OCI-LY3 (cell line): ENCODE results near the gene ABCA4.

Experiments
- H2AFZ ChIP-seq: fragments of 200-600, 300-600 bp; shearing (Covaris generic); 2 replicates; pipeline ENCODE4 v1.6.0; 2014; ENCODE audit warnings: antibody characterized with exemption, low read depth, low read length
- H3K27ac ChIP-seq: fragments of 200-600, 300-600 bp; sonication (generic); 2 replicates; pipeline ENCODE4 v1.5.1; 2014; ENCODE audit warnings: mild to moderate bottlenecking, low read length, moderate library complexity, mixed read lengths
- H3K27me3 ChIP-seq: fragments of 200-600, 300-600 bp; sonication (generic); 2 replicates; pipeline ENCODE4 v1.6.1; 2014; ENCODE audit warnings: low read depth, low read length, mixed read lengths
- H3K36me3 ChIP-seq: fragments of 200-600, 300-600 bp; sonication (generic); replicated peaks from 2 replicates; pipeline ENCODE3; 2014; ENCODE audit warnings: low read depth, low read length, mixed read lengths
- H3K4me1 ChIP-seq: fragments of 300-600, 200-600 bp; sonication (generic); 2 replicates; pipeline ENCODE4 v1.6.1; 2014; ENCODE audit warnings: low read length, mixed read lengths
- H3K4me2 ChIP-seq: fragments of 200-600, 300-600 bp; sonication (generic); 2 replicates; pipeline ENCODE4 v1.6.1; 2014; ENCODE audit warnings: low read length, mixed read lengths
- H3K4me3 ChIP-seq: fragments of 300-600, 200-600 bp; sonication (generic); 2 replicates; pipeline ENCODE4 v1.5.1; 2014; ENCODE audit warnings: antibody characterized with exemption, mild to moderate bottlenecking, low read length, moderate library complexity
- H3K79me2 ChIP-seq: fragments of 300-600, 200-600 bp; shearing (Covaris generic); 2 replicates; pipeline ENCODE4 v1.6.1; 2014; ENCODE audit warnings: mild to moderate bottlenecking, low read length, mixed read lengths
- H3K9ac ChIP-seq: fragments of 300-600, 200-600 bp; shearing (Covaris generic); 2 replicates; pipeline ENCODE4 v1.6.0; 2014; ENCODE audit warnings: mild to moderate bottlenecking, low read length, moderate library complexity
- H3K9me3 ChIP-seq: fragments of 200-600, 300-600 bp; shearing (Covaris generic); 2 replicates; pipeline ENCODE4 v1.6.1; 2014; ENCODE audit warnings: low read length, mixed read lengths; ENCODE audit not compliant: insufficient read depth
- H4K20me1 ChIP-seq: fragments of 200-600, 300-600 bp; sonication (generic); 2 replicates; pipeline ENCODE4 v1.6.1; 2016; ENCODE audit warnings: low read length, mixed read lengths; ENCODE audit not compliant: insufficient read depth
- CTCF ChIP-seq: fragments of 200-600, 300-600 bp; sonication (generic); IDR thresholded peaks from 2 replicates; pipeline ENCODE4 v1.5.1; 2014; ENCODE audit warnings: antibody characterized with exemption, low read length, low read depth
- EZH2phosphoT487 ChIP-seq: fragments of 200-600 bp; shearing (Covaris generic); IDR thresholded peaks from 2 replicates; pipeline ENCODE4 v1.6.1; 2018; ENCODE audit warnings: antibody characterized with exemption, mixed run types, low read depth

Gene ABCA4

GRCh38 chr1:94084547-94084946 lies 36.4 kb downstream of the ABCA4 start:
- H3K4me3 ChIP-seq = no peak overlapping the region
- no peak for TF ChIP-seq EZH2phosphoT487
- TF ChIP-seq CTCF = no peak
- no peaks in the 10 kb centered on the region for H3K9me3 ChIP-seq
- no peaks in the 10 kb centered on the region for H3K36me3 ChIP-seq
- no peak overlapping the region for H2AFZ ChIP-seq
- no peaks in the 10 kb centered on the region for H3K4me1 ChIP-seq
- no peaks in the 10 kb centered on the region for H4K20me1 ChIP-seq
- H3K9ac ChIP-seq = no peak overlapping the region
- peaks cover 36% of the 10 kb centered on the region for H3K27me3 ChIP-seq
- H3K27ac ChIP-seq = no peak overlapping the region
- H3K4me2 ChIP-seq = no peak overlapping the region
- H3K79me2 ChIP-seq = no peaks in the 10 kb centered on the region

- Histone ChIP-seq H3K27me3 (peaks cover 36% of the 10 kb centered on the region), H3K4me3 (no peak overlapping the region), H4K20me1 (no peaks in the 10 kb centered on the region), H3K4me1 (no peaks in the 10 kb centered on the region), H3K4me2 (no peak overlapping the region), H3K79me2 (no peaks in the 10 kb centered on the region), H3K9me3 (no peaks in the 10 kb centered on the region), H3K36me3 (no peaks in the 10 kb centered on the region), H2AFZ (no peak overlapping the region), H3K27ac (no peak overlapping the region), H3K9ac (no peak overlapping the region)
- no peak for TF ChIP-seq EZH2phosphoT487
- no peak for TF ChIP-seq CTCF
These were observed 36.9 kb downstream of the ABCA4 start for GRCh38 chr1:94084085-94084484.

GRCh38 chr1:94083681-94084080 lies 37.3 kb downstream of the ABCA4 start:
- TF ChIP-seq CTCF (no peak), EZH2phosphoT487 (no peak)
- Histone ChIP-seq H3K36me3 (no peaks in the 10 kb centered on the region), H3K4me3 (no peak overlapping the region), H3K9me3 (no peaks in the 10 kb centered on the region), H3K27me3 (peaks cover 36% of the 10 kb centered on the region), H3K9ac (no peak overlapping the region), H4K20me1 (no peaks in the 10 kb centered on the region), H3K27ac (no peak overlapping the region), H2AFZ (no peak overlapping the region), H3K4me1 (no peaks in the 10 kb centered on the region), H3K4me2 (no peak overlapping the region), H3K79me2 (no peaks in the 10 kb centered on the region)

- Histone ChIP-seq H3K9me3 (no peaks in the 10 kb centered on the region), H2AFZ (no peak overlapping the region), H3K27ac (no peak overlapping the region), H3K9ac (no peak overlapping the region), H3K79me2 (no peaks in the 10 kb centered on the region), H4K20me1 (no peaks in the 10 kb centered on the region), H3K27me3 (peaks cover 32% of the 10 kb centered on the region), H3K4me3 (no peak overlapping the region), H3K36me3 (no peaks in the 10 kb centered on the region), H3K4me2 (no peak overlapping the region), H3K4me1 (no peaks in the 10 kb centered on the region)
- no peak for TF ChIP-seq EZH2phosphoT487
- no peak for TF ChIP-seq CTCF
These were observed 39.2 kb downstream of the ABCA4 start for GRCh38 chr1:94081566-94082344.
